Sigmoid colon (tissue), 4 donors: ENCODE results near the gene SPTBN2.

Experiments used
- POLR2A ChIP-seq, 2 donors: fragments of 450-650 bp; IDR thresholded peaks; one replicate each; pipeline ENCODE4 v1.6.1; 2016; ENCODE audit warnings: antibody characterized with exemption in 2 of 2, mild to moderate bottlenecking in 2 of 2, moderate library complexity in 2 of 2
- POLR2AphosphoS5 ChIP-seq, 4 donors: sonication (generic); formaldehyde crosslinking; IDR thresholded peaks; one replicate each; pipeline ENCODE4 v1.6.1; 2017; ENCODE audit warnings: antibody characterized with exemption in 4 of 4
- TF ChIP-seq, protein P1 (sequence below), 4 experiments: fragments of 450-650 bp in 3 of 4; fragments of 200-600 bp in 1 of 4; IDR thresholded peaks; one replicate each; pipeline ENCODE4 v1.5.1; 2016 to 2019; ENCODE audit warnings: antibody characterized with exemption in 4 of 4, mild to moderate bottlenecking in 3 of 4, moderate library complexity in 2 of 4

DNA sequence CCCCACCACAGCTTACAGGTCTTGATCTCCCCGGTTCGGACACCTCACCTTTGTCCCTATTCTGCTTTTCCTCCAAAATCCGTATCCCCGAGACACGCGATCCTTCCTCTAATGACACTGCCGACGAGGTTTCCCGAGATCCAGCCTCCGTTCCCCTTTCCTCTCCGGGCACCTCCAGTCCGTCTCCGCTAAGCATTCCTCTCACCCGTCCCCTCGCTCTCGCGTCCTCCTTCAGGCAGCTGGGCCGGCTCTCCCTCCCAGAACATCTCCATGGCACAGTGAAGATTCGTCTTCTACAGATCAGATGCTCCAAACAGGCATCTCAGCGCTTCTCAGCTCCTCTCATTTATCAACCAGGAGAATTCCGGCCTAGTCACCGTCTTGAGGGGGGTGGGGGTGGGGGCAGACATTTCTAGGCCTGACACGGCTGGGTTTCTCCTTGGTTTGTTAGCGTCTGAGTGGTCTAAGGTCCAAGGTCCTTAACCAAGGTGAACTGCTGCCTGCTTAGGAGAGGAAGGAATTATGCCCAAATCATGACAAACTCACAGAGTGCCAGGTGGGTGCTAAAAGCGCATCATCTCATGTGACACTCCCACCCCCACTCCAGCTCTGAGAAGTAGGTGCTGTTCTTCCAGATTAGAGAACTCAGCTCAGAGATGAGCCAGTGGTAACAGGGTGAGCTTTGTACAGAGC lies at the start of gene SPTBN2:
- TF ChIP-seq POLR2A (IDR thresholded peaks at IDR 0.05), result no peak
- TF ChIP-seq, protein P1, sequence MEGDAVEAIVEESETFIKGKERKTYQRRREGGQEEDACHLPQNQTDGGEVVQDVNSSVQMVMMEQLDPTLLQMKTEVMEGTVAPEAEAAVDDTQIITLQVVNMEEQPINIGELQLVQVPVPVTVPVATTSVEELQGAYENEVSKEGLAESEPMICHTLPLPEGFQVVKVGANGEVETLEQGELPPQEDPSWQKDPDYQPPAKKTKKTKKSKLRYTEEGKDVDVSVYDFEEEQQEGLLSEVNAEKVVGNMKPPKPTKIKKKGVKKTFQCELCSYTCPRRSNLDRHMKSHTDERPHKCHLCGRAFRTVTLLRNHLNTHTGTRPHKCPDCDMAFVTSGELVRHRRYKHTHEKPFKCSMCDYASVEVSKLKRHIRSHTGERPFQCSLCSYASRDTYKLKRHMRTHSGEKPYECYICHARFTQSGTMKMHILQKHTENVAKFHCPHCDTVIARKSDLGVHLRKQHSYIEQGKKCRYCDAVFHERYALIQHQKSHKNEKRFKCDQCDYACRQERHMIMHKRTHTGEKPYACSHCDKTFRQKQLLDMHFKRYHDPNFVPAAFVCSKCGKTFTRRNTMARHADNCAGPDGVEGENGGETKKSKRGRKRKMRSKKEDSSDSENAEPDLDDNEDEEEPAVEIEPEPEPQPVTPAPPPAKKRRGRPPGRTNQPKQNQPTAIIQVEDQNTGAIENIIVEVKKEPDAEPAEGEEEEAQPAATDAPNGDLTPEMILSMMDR (IDR thresholded peaks at IDR 0.05), result no peak
- no peak for TF ChIP-seq POLR2AphosphoS5 (IDR thresholded peaks at IDR 0.05)
